ENCODE measurements around the gene SLC25A22.

SLC25A22 gene

GRCh38 chr11:798093-798713 lies at the start of gene SLC25A22:
SLC25A22 (minus strand) TSS chr11:798281; CDS start chr11:795006, 3,275 bp downstream.
- peak; percentile 87 to 88 for DNase-seq

GRCh38 chr11:847876-848275 lies 49.8 kb upstream of the SLC25A22 start:
- DNase-seq, result no peak

GRCh38 chr11:846496-847098 lies 48.5 kb upstream of the SLC25A22 start:
- DNase-seq, result no peak

GRCh38 chr11:845872-846495 lies 47.9 kb upstream of the SLC25A22 start:
- DNase-seq, result no peak

- no peak for DNase-seq
These were observed 46.9 kb upstream of the SLC25A22 start for GRCh38 chr11:844693-845644.

- DNase-seq, result no peak
These were observed 46.0 kb upstream of the SLC25A22 start for GRCh38 chr11:843818-844692.

GRCh38 chr11:843086-843734 lies 45.1 kb upstream of the SLC25A22 start:
- no peak for DNase-seq

- peak; percentile 88 to 91 for DNase-seq
These were observed 44.4 kb upstream of the SLC25A22 start, which contains the start of the genes POLR2L and TSPAN4 for GRCh38 chr11:842370-843002. POLR2L (minus strand) TSS chr11:842529; CDS start chr11:842508, 21 bp downstream. TSPAN4 (plus strand) TSS chr11:842852; CDS start chr11:850305, 7,453 bp downstream.

GRCh38 chr11:841981-842369 lies 43.9 kb upstream of the SLC25A22 start:
- DNase-seq, result no peak

GRCh38 chr11:839875-840617 lies 42.0 kb upstream of the SLC25A22 start:
- DNase-seq, result no peak

GRCh38 chr11:839280-839623 lies 41.2 kb upstream of the SLC25A22 start:
- DNase-seq, result no peak

GRCh38 chr11:838441-839279 lies 40.6 kb upstream of the SLC25A22 start:
- no peak for DNase-seq

GRCh38 chr11:837990-838307 lies 39.9 kb upstream of the SLC25A22 start:
- DNase-seq, result no peak

- DNase-seq, result no peak
These were observed 39.3 kb upstream of the SLC25A22 start for GRCh38 chr11:837189-837989.

- DNase-seq, result no peak
These were observed 38.6 kb upstream of the SLC25A22 start for GRCh38 chr11:836700-837099.

- no peak for DNase-seq
These were observed 38.2 kb upstream of the SLC25A22 start for GRCh38 chr11:836274-836673.

- no peak for DNase-seq
These were observed 36.6 kb upstream of the SLC25A22 start for GRCh38 chr11:834371-835316.

Data from activated CD4-positive, alpha-beta T cell treated with anti-CD3 and anti-CD28 coated beads, Interleukin-2, amount 50 U/mL, for 48 hours (primary cell).